ENCODE results near the gene MUSK.

Gene MUSK

GRCh38 chr9:110669433-110669832 is 842 bp downstream of the MUSK start:
- Histone ChIP-seq H3K9me3 (no peaks in the 10 kb centered on the region), H3K27ac (no peak overlapping the region), H3K27me3 (no peaks in the 10 kb centered on the region), H3K4me1 (peaks cover 0 to 8% (median 0%) of the 10 kb centered on the region in 4 donors), H3K4me3 (no peak overlapping the region), H3K36me3 (no peaks in the 10 kb centered on the region)
- no peak for DNase-seq
- TF ChIP-seq, protein P1, sequence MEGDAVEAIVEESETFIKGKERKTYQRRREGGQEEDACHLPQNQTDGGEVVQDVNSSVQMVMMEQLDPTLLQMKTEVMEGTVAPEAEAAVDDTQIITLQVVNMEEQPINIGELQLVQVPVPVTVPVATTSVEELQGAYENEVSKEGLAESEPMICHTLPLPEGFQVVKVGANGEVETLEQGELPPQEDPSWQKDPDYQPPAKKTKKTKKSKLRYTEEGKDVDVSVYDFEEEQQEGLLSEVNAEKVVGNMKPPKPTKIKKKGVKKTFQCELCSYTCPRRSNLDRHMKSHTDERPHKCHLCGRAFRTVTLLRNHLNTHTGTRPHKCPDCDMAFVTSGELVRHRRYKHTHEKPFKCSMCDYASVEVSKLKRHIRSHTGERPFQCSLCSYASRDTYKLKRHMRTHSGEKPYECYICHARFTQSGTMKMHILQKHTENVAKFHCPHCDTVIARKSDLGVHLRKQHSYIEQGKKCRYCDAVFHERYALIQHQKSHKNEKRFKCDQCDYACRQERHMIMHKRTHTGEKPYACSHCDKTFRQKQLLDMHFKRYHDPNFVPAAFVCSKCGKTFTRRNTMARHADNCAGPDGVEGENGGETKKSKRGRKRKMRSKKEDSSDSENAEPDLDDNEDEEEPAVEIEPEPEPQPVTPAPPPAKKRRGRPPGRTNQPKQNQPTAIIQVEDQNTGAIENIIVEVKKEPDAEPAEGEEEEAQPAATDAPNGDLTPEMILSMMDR (IDR thresholded peaks at IDR 0.05), result no peak
- intact Hi-C loops (cut with DNase I; ENCODE audit: low total_unique reads), result no loop called here

DNA sequence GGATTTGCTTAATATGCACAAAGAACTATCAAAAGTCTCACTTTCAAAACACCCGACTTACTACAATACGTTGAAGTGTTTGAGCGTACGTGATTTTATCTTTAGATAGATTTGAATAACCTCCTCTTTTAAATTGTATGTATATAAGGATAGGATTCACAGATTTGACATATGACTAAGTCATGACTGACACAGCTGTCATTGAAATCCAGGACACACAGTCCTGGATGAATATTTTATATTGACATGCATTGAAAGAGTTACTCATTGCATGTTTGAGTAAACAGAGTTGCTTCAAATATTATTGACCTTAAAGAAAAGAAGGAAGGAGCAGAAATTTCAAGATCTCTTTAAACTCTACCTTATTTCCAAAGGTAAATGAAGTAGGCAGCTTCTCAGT is 3.3 kb downstream of the MUSK start:
- Histone ChIP-seq H3K27me3 (no peaks in the 10 kb centered on the region), H3K36me3 (no peaks in the 10 kb centered on the region), H3K4me1 (peaks cover 0 to 8% (median 0%) of the 10 kb centered on the region in 4 donors), H3K4me3 (no peak overlapping the region), H3K9me3 (no peaks in the 10 kb centered on the region), H3K27ac (no peak overlapping the region)
- DNase-seq, result no peak
- TF ChIP-seq, protein P1 (IDR thresholded peaks at IDR 0.05), result no peak
- intact Hi-C loops (cut with DNase I; ENCODE audit: low total_unique reads), result no loop called here

DNA sequence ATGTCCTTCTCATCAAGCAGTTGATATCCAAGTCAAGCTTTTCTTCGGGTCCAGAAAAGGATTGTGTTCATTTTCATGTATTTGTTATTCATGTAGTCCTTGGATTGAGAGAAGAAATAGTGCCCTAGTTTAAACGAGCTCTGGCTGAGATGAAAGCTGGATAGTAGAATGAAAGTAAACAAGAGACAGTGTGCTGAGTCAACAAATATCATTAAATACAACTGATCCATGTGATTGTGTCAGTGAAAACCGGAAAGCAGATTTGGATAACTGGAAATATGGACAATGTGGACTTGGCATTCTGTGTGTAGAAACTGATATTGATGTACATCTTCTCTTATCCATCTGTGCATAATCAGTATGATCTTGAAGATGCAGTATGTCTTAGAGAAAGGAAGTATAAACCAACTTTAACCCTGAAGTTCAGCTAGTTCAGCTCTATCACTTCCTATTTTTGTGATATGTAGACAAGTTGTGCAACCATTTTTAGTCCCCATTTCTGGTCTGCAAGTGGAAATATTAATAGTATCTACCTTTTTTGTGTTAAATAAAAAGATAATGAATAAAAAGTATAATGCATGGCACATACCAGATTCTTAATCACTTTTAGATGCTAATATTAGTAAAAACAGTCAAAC is 4.4 kb downstream of the MUSK start:
- no peak for DNase-seq
- no peaks in the 10 kb centered on the region for H3K27me3 ChIP-seq
- intact Hi-C loops (cut with DNase I; ENCODE audit: low total_unique reads), result no loop called here

DNA sequence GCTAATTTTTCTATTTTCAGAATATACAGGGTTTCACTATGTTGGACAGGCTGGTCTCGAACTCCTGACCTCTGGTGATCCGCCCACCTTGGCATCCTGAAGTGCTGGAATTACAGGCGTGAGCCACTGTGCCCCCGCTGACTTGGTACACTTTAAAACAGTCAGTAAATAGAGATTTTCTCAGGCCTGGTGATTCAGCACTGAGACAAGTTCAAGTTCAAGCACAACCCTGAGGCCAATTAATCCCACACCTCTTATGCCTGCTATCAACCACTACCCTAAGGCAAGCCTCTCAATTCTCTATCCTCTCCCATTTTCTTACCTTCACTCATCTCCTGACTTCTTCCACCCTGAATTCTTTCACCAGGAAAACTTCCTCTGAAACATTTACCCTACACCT is 18.9 kb downstream of the MUSK start:
- intact Hi-C loops (cut with DNase I; ENCODE audit: low total_unique reads), result no loop called here
- DNase-seq, result no peak
- H3K27ac ChIP-seq, result no peak overlapping the region
- H3K27me3 ChIP-seq, result no peaks in the 10 kb centered on the region
- H3K4me1 ChIP-seq, result no peaks in the 10 kb centered on the region
- H3K4me3 ChIP-seq, result no peak overlapping the region
- TF ChIP-seq, protein P1 (IDR thresholded peaks at IDR 0.05), result no peak
- no peaks in the 10 kb centered on the region for H3K36me3 ChIP-seq
- no peaks in the 10 kb centered on the region for H3K9me3 ChIP-seq

More for the DNA sequence above, 4.4 kb downstream of the MUSK start:
- Histone ChIP-seq H3K36me3 (no peaks in the 10 kb centered on the region), H3K9me3 (no peaks in the 10 kb centered on the region), H3K4me1 (peaks cover 0 to 8% (median 0%) of the 10 kb centered on the region in 4 donors), H3K27ac (no peak overlapping the region), H3K4me3 (no peak overlapping the region)
- TF ChIP-seq, protein P1 (IDR thresholded peaks at IDR 0.05), result no peak

DNA sequence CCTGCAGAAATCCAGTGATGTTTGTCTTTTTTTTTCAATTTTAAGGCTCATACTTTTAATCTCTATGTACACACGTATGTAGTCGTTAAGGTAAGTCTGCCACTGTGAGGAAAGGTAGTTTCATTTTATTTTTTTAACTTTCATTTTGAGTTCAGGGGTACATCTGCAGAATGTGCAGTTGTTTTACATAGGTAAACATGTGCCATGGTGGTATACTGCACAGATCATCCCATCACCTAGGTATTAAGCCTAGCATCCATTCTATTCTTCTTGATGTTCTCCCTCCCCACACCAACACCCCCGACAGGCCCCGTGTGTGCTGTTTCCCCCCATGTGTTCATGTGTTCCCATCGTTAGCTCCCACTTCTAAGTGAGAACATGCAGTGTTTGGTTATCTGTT is 19.7 kb downstream of the MUSK start:
- Histone ChIP-seq H3K9me3 (no peaks in the 10 kb centered on the region), H3K27me3 (no peaks in the 10 kb centered on the region), H3K4me1 (no peaks in the 10 kb centered on the region), H3K27ac (no peak overlapping the region), H3K4me3 (no peak overlapping the region), H3K36me3 (no peaks in the 10 kb centered on the region)
- no peak for DNase-seq
- TF ChIP-seq, protein P1 (IDR thresholded peaks at IDR 0.05), result no peak
- intact Hi-C loops (cut with DNase I; ENCODE audit: low total_unique reads), result no loop called here

All from tibial artery (tissue), 4 donors.